Stimulated activated naive CD8-positive, alpha-beta T cell treated with anti-CD3 and anti-CD28 coated beads, Interleukin-15, amount 100 ng/mL, for 72 hours (primary cell): ENCODE data around the gene TTLL4.
A peak's percentile ranks its signal among the peaks of the same experiment; 100 is the strongest.

Experiments
- ATAC-seq: fragments of 150-1000 bp; cut with Tn5 transposase; 2 replicates; pipeline ENCODE4 v1.10.0; 2021; ENCODE audit warnings: mild to moderate bottlenecking, moderate library complexity
- DNase-seq, 2 donors: peaks; one replicate each; pipeline ENCODE4 v3.0.0; 2021 to 2022
- H3K27ac Mint-ChIP-seq, 2 donors: one replicate each; pipeline ENCODE4 v1.8.0; 2022; ENCODE audit warnings: mild to moderate bottlenecking in 2 of 2, mixed read lengths in 2 of 2, moderate library complexity in 2 of 2
- H3K27me3 Mint-ChIP-seq: one replicate; pipeline ENCODE4 v1.8.0; 2022; ENCODE audit warnings: mixed read lengths
- H3K4me1 Mint-ChIP-seq: one replicate; pipeline ENCODE4 v1.8.0; 2022; ENCODE audit warnings: mild to moderate bottlenecking, mixed read lengths
- H3K4me3 Mint-ChIP-seq, 2 donors: one replicate each; pipeline ENCODE4 v1.8.0; 2022; ENCODE audit warnings: mild to moderate bottlenecking in 2 of 2, mixed read lengths in 2 of 2, moderate library complexity in 1 of 2
- H3K9me3 Mint-ChIP-seq, 2 donors: one replicate each; pipeline ENCODE4 v1.8.0; 2022; ENCODE audit warnings: mixed read lengths in 2 of 2

TTLL4 gene

GRCh38 chr2:218722876-218723785 is 12.5 kb downstream of the TTLL4 start:
- Mint-ChIP-seq H3K4me3 (no peak overlapping the region), H3K27me3 (no peaks in the 10 kb centered on the region), H3K27ac (no peak overlapping the region), H3K9me3 (peaks cover 9 to 14% of the 10 kb centered on the region in 2 donors), H3K4me1 (peaks cover 25% of the 10 kb centered on the region)
- no peak for DNase-seq
- no peak for ATAC-seq

DNA sequence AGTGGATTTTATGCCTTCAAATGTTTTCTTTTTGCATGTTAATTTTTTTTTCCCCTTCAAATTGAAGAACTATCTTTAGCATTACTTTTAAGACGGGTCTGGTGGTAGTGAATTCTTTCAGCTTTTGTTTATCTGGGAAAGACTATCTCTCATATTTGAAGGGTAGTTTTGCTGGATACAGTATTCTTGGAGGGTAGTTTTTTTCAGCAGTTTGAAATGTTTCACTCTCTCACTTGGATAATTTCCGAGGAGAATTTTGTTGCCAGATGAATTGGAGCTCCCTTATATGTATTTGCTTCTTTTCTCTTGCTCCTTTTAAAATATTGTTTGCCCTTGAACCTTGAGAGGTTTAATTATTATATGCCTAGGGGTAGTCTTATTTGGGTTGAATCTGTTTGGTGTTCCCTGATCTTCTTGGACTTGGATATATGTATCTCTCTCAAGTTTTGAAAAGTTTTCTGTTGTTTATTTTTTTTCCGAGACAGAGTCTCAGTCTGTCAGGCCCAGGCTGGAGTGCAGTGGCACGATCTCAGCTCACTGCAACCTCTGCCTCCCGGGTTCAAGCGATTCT is 15.5 kb downstream of the TTLL4 start:
- H3K27me3 Mint-ChIP-seq: no peaks in the 10 kb centered on the region
- H3K4me3 Mint-ChIP-seq: no peak overlapping the region
- peaks cover 9 to 14% of the 10 kb centered on the region in 2 donors for H3K9me3 Mint-ChIP-seq
- peaks cover 19% of the 10 kb centered on the region for H3K4me1 Mint-ChIP-seq
- no peak for ATAC-seq
- DNase-seq: no peak
- H3K27ac Mint-ChIP-seq: no peak overlapping the region

GRCh38 chr2:218727502-218728165 is 17.0 kb downstream of the TTLL4 start:
- H3K4me3 Mint-ChIP-seq: no peak overlapping the region
- peaks cover 9 to 14% of the 10 kb centered on the region in 2 donors for H3K9me3 Mint-ChIP-seq

GRCh38 chr2:218729640-218730039 is 19.0 kb downstream of the TTLL4 start:
- peaks cover 9 to 14% of the 10 kb centered on the region in 2 donors for H3K9me3 Mint-ChIP-seq
- no peak for DNase-seq
- peak overlapping the region in 1 of 2 donors; percentile 96 for H3K27ac Mint-ChIP-seq
- H3K4me3 Mint-ChIP-seq: no peak overlapping the region
- H3K4me1 Mint-ChIP-seq: peaks cover 25% of the 10 kb centered on the region
- H3K27me3 Mint-ChIP-seq: no peaks in the 10 kb centered on the region
- ATAC-seq: no peak

More at GRCh38 chr2:218727502-218728165, 17.0 kb downstream of the TTLL4 start:
- H3K4me1 Mint-ChIP-seq: peaks cover 15% of the 10 kb centered on the region
- no peak overlapping the region for H3K27ac Mint-ChIP-seq
- DNase-seq (no peak), ATAC-seq (no peak)
- no peaks in the 10 kb centered on the region for H3K27me3 Mint-ChIP-seq

GRCh38 chr2:218732052-218732760 is 21.6 kb downstream of the TTLL4 start:
- ATAC-seq: no peak
- Mint-ChIP-seq H3K27me3 (no peaks in the 10 kb centered on the region), H3K9me3 (peaks cover 5 to 8% of the 10 kb centered on the region in 2 donors), H3K4me3 (no peak overlapping the region), H3K4me1 (peaks cover 30% of the 10 kb centered on the region), H3K27ac (no peak overlapping the region)
- no peak for DNase-seq

DNA sequence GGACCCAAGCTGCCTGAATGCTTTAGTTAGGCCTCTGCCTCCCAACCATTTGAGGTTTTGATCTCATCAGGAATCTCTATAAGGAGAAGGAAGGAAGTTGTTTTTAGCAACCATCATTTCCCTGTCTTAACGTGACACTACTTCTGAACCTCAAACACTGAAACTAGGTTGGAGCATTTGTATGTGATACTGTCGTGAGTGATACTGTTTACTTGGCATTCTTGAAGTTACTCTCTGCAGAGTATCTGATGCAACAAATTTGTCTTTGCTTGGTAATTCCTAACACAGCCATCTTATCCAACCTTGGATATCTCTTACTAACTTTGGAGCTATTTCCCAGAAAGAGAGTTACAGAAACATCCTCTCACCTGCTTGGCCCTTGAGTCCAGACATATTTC is 22.1 kb downstream of the TTLL4 start:
- Mint-ChIP-seq H3K27me3 (no peaks in the 10 kb centered on the region), H3K4me1 (peaks cover 30% of the 10 kb centered on the region), H3K4me3 (no peak overlapping the region), H3K9me3 (peaks cover 2 to 3% of the 10 kb centered on the region in 2 donors), H3K27ac (no peak overlapping the region)
- ATAC-seq (no peak), DNase-seq (no peak)

- H3K4me3 Mint-ChIP-seq: peak overlapping the region in 1 of 2 donors; percentile 9
- no peaks in the 10 kb centered on the region for H3K27me3 Mint-ChIP-seq
- H3K4me1 Mint-ChIP-seq: peaks cover 30% of the 10 kb centered on the region
- H3K9me3 Mint-ChIP-seq: no peaks in the 10 kb centered on the region
- ATAC-seq (peak; percentile 99), DNase-seq (peak in 1 of 2 donors; percentile 50)
- H3K27ac Mint-ChIP-seq: peak overlapping the region; percentile 5 to 92
These were observed 22.8 kb downstream of the TTLL4 start for GRCh38 chr2:218733171-218734021.

GRCh38 chr2:218734190-218734975 is 23.7 kb downstream of the TTLL4 start:
- H3K4me1 Mint-ChIP-seq: peaks cover 30% of the 10 kb centered on the region
- H3K27ac Mint-ChIP-seq: peak overlapping the region; percentile 5 to 92
- H3K9me3 Mint-ChIP-seq: no peaks in the 10 kb centered on the region
- H3K4me3 Mint-ChIP-seq: no peak overlapping the region
- no peak for ATAC-seq
- H3K27me3 Mint-ChIP-seq: no peaks in the 10 kb centered on the region
- no peak for DNase-seq

GRCh38 chr2:218736531-218736930 is 25.9 kb downstream of the TTLL4 start:
- Mint-ChIP-seq H3K27ac (no peak overlapping the region), H3K4me1 (peaks cover 30% of the 10 kb centered on the region)
- no peak for ATAC-seq

GRCh38 chr2:218743068-218743467 is 32.4 kb downstream of the TTLL4 start:
- ATAC-seq (no peak), DNase-seq (no peak)
- Mint-ChIP-seq H3K27me3 (no peaks in the 10 kb centered on the region), H3K27ac (no peak overlapping the region), H3K9me3 (no peaks in the 10 kb centered on the region), H3K4me3 (no peak overlapping the region), H3K4me1 (peaks cover 23% of the 10 kb centered on the region)

More at GRCh38 chr2:218736531-218736930, 25.9 kb downstream of the TTLL4 start:
- no peak for DNase-seq
- Mint-ChIP-seq H3K27me3 (no peaks in the 10 kb centered on the region), H3K9me3 (no peaks in the 10 kb centered on the region), H3K4me3 (no peak overlapping the region)

GRCh38 chr2:218744615-218745014 is 34.0 kb downstream of the TTLL4 start:
- no peaks in the 10 kb centered on the region for H3K9me3 Mint-ChIP-seq
- H3K4me1 Mint-ChIP-seq: peaks cover 23% of the 10 kb centered on the region
- no peak for ATAC-seq
- H3K27ac Mint-ChIP-seq: peak overlapping the region; percentile 0 to 2
- DNase-seq: no peak
- peak overlapping the region in 1 of 2 donors; percentile 1 for H3K4me3 Mint-ChIP-seq
- H3K27me3 Mint-ChIP-seq: no peaks in the 10 kb centered on the region

GRCh38 chr2:218745160-218745558 is 34.5 kb downstream of the TTLL4 start:
- Mint-ChIP-seq H3K4me3 (no peak overlapping the region), H3K27me3 (no peaks in the 10 kb centered on the region), H3K27ac (peak overlapping the region in 1 of 2 donors; percentile 54), H3K4me1 (peaks cover 23% of the 10 kb centered on the region), H3K9me3 (no peaks in the 10 kb centered on the region)
- no peak for ATAC-seq
- no peak for DNase-seq

GRCh38 chr2:218745559-218746469 is 35.2 kb downstream of the TTLL4 start:
- Mint-ChIP-seq H3K4me1 (peaks cover 23% of the 10 kb centered on the region), H3K27me3 (no peaks in the 10 kb centered on the region), H3K27ac (no peak overlapping the region), H3K4me3 (no peak overlapping the region), H3K9me3 (no peaks in the 10 kb centered on the region)
- DNase-seq: no peak
- no peak for ATAC-seq
